ENCODE data around the gene TRAM2. TPM values are rescaled to one million over a fixed set of nuclear protein-coding genes. Genes with fewer than 3 reads are reported as not detected.

Gene TRAM2
- total RNA-seq, 1 donor from 2014 or later, result 159 TPM

- Mint-ChIP-seq H3K4me3 (ENCODE audit: unreplicated experiment) (peak overlapping the region; percentile 10), H3K27ac (ENCODE audit: unreplicated experiment) (peak overlapping the region; percentile 82), H3K4me1 (ENCODE audit: low read depth) (peaks cover 44% of the 10 kb centered on the region), H3K9me3 (ENCODE audit: low read depth) (no peaks in the 10 kb centered on the region), H3K36me3 (ENCODE audit: low read depth) (no peaks in the 10 kb centered on the region), H3K27me3 (ENCODE audit: low read depth) (no peaks in the 10 kb centered on the region)
- TF ChIP-seq CTCF (IDR thresholded peaks at IDR 0.05), result no peak
- no peak for DNase-seq (ENCODE audit: low spot score)
Measured at GRCh38 chr6:52597738-52598122, 20.9 kb upstream of the TRAM2 start.

- Mint-ChIP-seq H3K27me3 (ENCODE audit: low read depth) (no peaks in the 10 kb centered on the region), H3K4me1 (ENCODE audit: low read depth) (peaks cover 42% of the 10 kb centered on the region), H3K4me3 (ENCODE audit: unreplicated experiment) (no peak overlapping the region), H3K27ac (ENCODE audit: unreplicated experiment) (peak overlapping the region; percentile 99), H3K9me3 (ENCODE audit: low read depth) (no peaks in the 10 kb centered on the region), H3K36me3 (ENCODE audit: low read depth) (no peaks in the 10 kb centered on the region)
- TF ChIP-seq CTCF (IDR thresholded peaks at IDR 0.05), result no peak
- DNase-seq (ENCODE audit: low spot score), result no peak
Measured at GRCh38 chr6:52596371-52597028, 19.6 kb upstream of the TRAM2 start.

GRCh38 chr6:52595796-52596130 lies 18.9 kb upstream of the TRAM2 start:
- Mint-ChIP-seq H3K36me3 (ENCODE audit: low read depth) (no peaks in the 10 kb centered on the region), H3K27ac (ENCODE audit: unreplicated experiment) (peak overlapping the region; percentile 99), H3K4me1 (ENCODE audit: low read depth) (peaks cover 45% of the 10 kb centered on the region), H3K9me3 (ENCODE audit: low read depth) (no peaks in the 10 kb centered on the region), H3K27me3 (ENCODE audit: low read depth) (no peaks in the 10 kb centered on the region), H3K4me3 (ENCODE audit: unreplicated experiment) (peak overlapping the region; percentile 63)
- no peak for DNase-seq (ENCODE audit: low spot score)
- TF ChIP-seq CTCF (IDR thresholded peaks at IDR 0.05), result peak; percentile 13

- peak overlapping the region; percentile 99 for H3K27ac Mint-ChIP-seq (ENCODE audit: unreplicated experiment)
- H3K4me3 Mint-ChIP-seq (ENCODE audit: unreplicated experiment), result peak overlapping the region; percentile 63
- H3K4me1 Mint-ChIP-seq (ENCODE audit: low read depth), result peaks cover 51% of the 10 kb centered on the region
Measured at GRCh38 chr6:52595000-52595795, 18.3 kb upstream of the TRAM2 start.

More at GRCh38 chr6:52595000-52595795, 18.3 kb upstream of the TRAM2 start:
- DNase-seq (ENCODE audit: low spot score), result no peak
- H3K27me3 Mint-ChIP-seq (ENCODE audit: low read depth), result no peaks in the 10 kb centered on the region
- H3K9me3 Mint-ChIP-seq (ENCODE audit: low read depth), result no peaks in the 10 kb centered on the region
- no peak for TF ChIP-seq CTCF (IDR thresholded peaks at IDR 0.05)
- no peaks in the 10 kb centered on the region for H3K36me3 Mint-ChIP-seq (ENCODE audit: low read depth)
